Urinary bladder (tissue), 4 donors: Measurements from ENCODE around the gene ZBTB20. TPM values are rescaled to one million over a fixed set of nuclear protein-coding genes. Genes with fewer than 3 reads are reported as not detected.

Experiments
- DNase-seq: peaks from one replicate; pipeline ENCODE4 v3.0.0-alpha.2; 2015; ENCODE audit errors: extremely low spot score
- H3K27ac ChIP-seq: one replicate; pipeline ENCODE4 v1.5.1; 2013; ENCODE audit warnings: low read depth, mild to moderate bottlenecking, moderate library complexity
- H3K36me3 ChIP-seq: one replicate; pipeline ENCODE4 v1.6.1; 2013; ENCODE audit warnings: mild to moderate bottlenecking, moderate library complexity; ENCODE audit not compliant: insufficient read depth
- H3K4me1 ChIP-seq: one replicate; pipeline ENCODE4 v1.6.1; 2013; ENCODE audit warnings: mild to moderate bottlenecking, moderate library complexity; ENCODE audit not compliant: insufficient read depth
- H3K4me3 ChIP-seq: one replicate; pipeline ENCODE4 v1.5.1; 2013; ENCODE audit warnings: low read depth, low read length
- WGBS: extraction: QIAGEN DNeasy Blood & Tissue Kit; methylation state at CpG from one replicate; pipeline ENCODE4 v1.1.7; 2013; 5-methylcytosine and 5-hydroxymethylcytosine counted together
- polyA plus RNA-seq: library from polyadenylated mRNA; stranded (reverse); fragments of 200-250 nt; gene quantifications from one replicate; pipeline ENCODE4 v1.2.3, GENCODE V29; 2013
- total RNA-seq: library from RNA; depleted of rRNA; stranded (reverse); fragments of >200 nt; gene quantifications from one replicate; pipeline ENCODE4 v1.2.3, GENCODE V29; 2014
- donor health status: healthy with polysubstance abuse.
- donor health status: healthy.

The ZBTB20 gene
- total and polyA plus RNA-seq, 2 donors: 1.5 to 99.9 TPM

- Histone ChIP-seq H3K4me3 (no peak overlapping the region), H3K36me3 (peaks cover 2% of the 10 kb centered on the region), H3K27ac (no peak overlapping the region), H3K4me1 (no peaks in the 10 kb centered on the region)
- WGBS: 79% methylated on average over 1 of the region's 1 CpG
- DNase-seq: no peak
These were observed 343.0 kb downstream of the ZBTB20 start for GRCh38 chr3:114804099-114804498.

GRCh38 chr3:114803042-114803695, 343.9 kb downstream of the ZBTB20 start:
- no peak overlapping the region for H3K4me3 ChIP-seq
- H3K4me1 ChIP-seq: no peaks in the 10 kb centered on the region
- H3K36me3 ChIP-seq: peaks cover 2% of the 10 kb centered on the region
- H3K27ac ChIP-seq: no peak overlapping the region
- no peak for DNase-seq
- WGBS: 89% methylated on average over 5 of the region's 5 CpGs

- Histone ChIP-seq H3K4me3 (no peak overlapping the region), H3K27ac (no peak overlapping the region), H3K36me3 (peaks cover 2% of the 10 kb centered on the region), H3K4me1 (no peaks in the 10 kb centered on the region)
- WGBS: 87% methylated on average over 5 of the region's 5 CpGs
- no peak for DNase-seq
These were observed 346.6 kb downstream of the ZBTB20 start for GRCh38 chr3:114800272-114801031.

- DNase-seq: no peak
- H3K36me3 ChIP-seq: peaks cover 2% of the 10 kb centered on the region
- 95% methylated on average over 4 of the region's 4 CpGs for WGBS
These were observed 347.3 kb downstream of the ZBTB20 start for GRCh38 chr3:114799816-114800215.

GRCh38 chr3:114796796-114797195, 350.3 kb downstream of the ZBTB20 start:
- Histone ChIP-seq H3K4me3 (no peak overlapping the region), H3K36me3 (peaks cover 2% of the 10 kb centered on the region), H3K4me1 (no peaks in the 10 kb centered on the region), H3K27ac (no peak overlapping the region)
- DNase-seq: no peak

More at GRCh38 chr3:114799816-114800215, 347.3 kb downstream of the ZBTB20 start:
- H3K27ac ChIP-seq: no peak overlapping the region
- H3K4me1 ChIP-seq: no peaks in the 10 kb centered on the region
- H3K4me3 ChIP-seq: no peak overlapping the region

GRCh38 chr3:114794894-114795630, 352.0 kb downstream of the ZBTB20 start:
- DNase-seq: no peak
- WGBS: 89% methylated on average over 2 of the region's 2 CpGs
- Histone ChIP-seq H3K27ac (no peak overlapping the region), H3K4me1 (no peaks in the 10 kb centered on the region), H3K36me3 (peaks cover 2% of the 10 kb centered on the region), H3K4me3 (no peak overlapping the region)

GRCh38 chr3:114792159-114792918, 354.7 kb downstream of the ZBTB20 start:
- no peaks in the 10 kb centered on the region for H3K36me3 ChIP-seq
- no peak overlapping the region for H3K27ac ChIP-seq
- DNase-seq: no peak
- WGBS: 98% methylated on average over 2 of the region's 2 CpGs
- no peak overlapping the region for H3K4me3 ChIP-seq
- H3K4me1 ChIP-seq: no peaks in the 10 kb centered on the region

- Histone ChIP-seq H3K4me1 (no peaks in the 10 kb centered on the region), H3K4me3 (no peak overlapping the region), H3K36me3 (no peaks in the 10 kb centered on the region), H3K27ac (no peak overlapping the region)
- no peak for DNase-seq
These were observed 356.3 kb downstream of the ZBTB20 start for GRCh38 chr3:114790752-114791151.

- no peaks in the 10 kb centered on the region for H3K36me3 ChIP-seq
- DNase-seq: no peak
- no peak overlapping the region for H3K27ac ChIP-seq
- H3K4me3 ChIP-seq: no peak overlapping the region
- no peaks in the 10 kb centered on the region for H3K4me1 ChIP-seq
- 44% methylated on average over 1 of the region's 1 CpG for WGBS
These were observed 357.3 kb downstream of the ZBTB20 start for GRCh38 chr3:114789803-114790202.

GRCh38 chr3:114775395-114775794, 371.7 kb downstream of the ZBTB20 start:
- H3K36me3 ChIP-seq: no peaks in the 10 kb centered on the region
- no peaks in the 10 kb centered on the region for H3K4me1 ChIP-seq
- WGBS: 51% methylated on average over 2 of the region's 2 CpGs
- H3K27ac ChIP-seq: no peak overlapping the region
- no peak for DNase-seq
- H3K4me3 ChIP-seq: no peak overlapping the region

GRCh38 chr3:114770874-114771273, 376.2 kb downstream of the ZBTB20 start:
- Histone ChIP-seq H3K4me1 (no peaks in the 10 kb centered on the region), H3K4me3 (no peak overlapping the region), H3K27ac (no peak overlapping the region), H3K36me3 (no peaks in the 10 kb centered on the region)
- WGBS: 90% methylated on average over 2 of the region's 2 CpGs
- no peak for DNase-seq

- WGBS: 65% methylated on average over 4 of the region's 4 CpGs
- no peak for DNase-seq
- Histone ChIP-seq H3K27ac (no peak overlapping the region), H3K36me3 (no peaks in the 10 kb centered on the region), H3K4me1 (no peaks in the 10 kb centered on the region), H3K4me3 (no peak overlapping the region)
These were observed 383.0 kb downstream of the ZBTB20 start for GRCh38 chr3:114764056-114764492.

GRCh38 chr3:114762144-114762543, 384.9 kb downstream of the ZBTB20 start:
- DNase-seq: no peak
- no peaks in the 10 kb centered on the region for H3K4me1 ChIP-seq
- WGBS: 83% methylated on average over 1 of the region's 1 CpG
- no peak overlapping the region for H3K4me3 ChIP-seq
- H3K36me3 ChIP-seq: no peaks in the 10 kb centered on the region
- H3K27ac ChIP-seq: no peak overlapping the region
